Hepatocyte (in vitro differentiated cells): Measurements from ENCODE around the gene VWA7. TPM values are rescaled to one million over a fixed set of nuclear protein-coding genes. Genes with fewer than 3 reads are reported as not detected.

Source experiments
- DNase-seq: peaks from one replicate; pipeline ENCODE4 v3.0.0-alpha.2; 2016; ENCODE audit warnings: low spot score
- H2AFZ ChIP-seq: fragments of 200-600 bp; sonication (generic); 2 replicates; pipeline ENCODE4 v1.6.0; 2016; ENCODE audit warnings: antibody characterized with exemption, mild to moderate bottlenecking
- H3K27ac ChIP-seq: fragments of 200-600 bp; sonication (generic); 2 replicates; pipeline ENCODE4 v1.5.1; 2016; ENCODE audit warnings: mild to moderate bottlenecking
- H3K27me3 ChIP-seq: fragments of 200-600 bp; sonication (generic); 2 replicates; pipeline ENCODE4 v1.6.1; 2016
- H3K36me3 ChIP-seq: fragments of 200-600 bp; sonication (generic); replicated peaks from 2 replicates; pipeline ENCODE4 v1.5.1; 2016; ENCODE audit warnings: low read depth; ENCODE audit not compliant: insufficient read depth
- H3K4me1 ChIP-seq: fragments of 200-600 bp; sonication (generic); 2 replicates; pipeline ENCODE4 v1.5.1; 2016; ENCODE audit warnings: mild to moderate bottlenecking, moderate library complexity; ENCODE audit not compliant: insufficient read depth
- H3K4me2 ChIP-seq: fragments of 200-600 bp; sonication (generic); 2 replicates; pipeline ENCODE4 v1.6.0; 2016
- H3K4me3 ChIP-seq: fragments of 200-600 bp; sonication (generic); 2 replicates; pipeline ENCODE4 v1.5.1; 2016; ENCODE audit warnings: mild to moderate bottlenecking
- H3K79me2 ChIP-seq: fragments of 200-600 bp; sonication (generic); 2 replicates; pipeline ENCODE4 v1.6.0; 2017; ENCODE audit warnings: mild to moderate bottlenecking
- H3K9me2 ChIP-seq: fragments of 200-600 bp; sonication (generic); replicated peaks from 2 replicates; pipeline ENCODE4 v1.6.0; 2017; ENCODE audit warnings: mild to moderate bottlenecking; ENCODE audit not compliant: insufficient read depth
- H3K9me3 ChIP-seq: fragments of 200-600 bp; sonication (generic); 2 replicates; pipeline ENCODE4 v1.5.1; 2016; ENCODE audit warnings: low read depth, mild to moderate bottlenecking
- H4K20me1 ChIP-seq: fragments of 200-600 bp; sonication (generic); 2 replicates; pipeline ENCODE4 v1.6.0; 2016; ENCODE audit warnings: mild to moderate bottlenecking; ENCODE audit not compliant: insufficient read depth, poor library complexity, severe bottlenecking
- CTCF ChIP-seq: fragments of 200-600 bp; sonication (generic); IDR thresholded peaks from 2 replicates; pipeline ENCODE4 v1.5.1; 2016; ENCODE audit warnings: antibody characterized with exemption, mild to moderate bottlenecking; ENCODE audit not compliant: poor library complexity
- EZH2 ChIP-seq: fragments of 200-600 bp; sonication (generic); IDR thresholded peaks from 2 replicates; pipeline ENCODE4 v1.6.1; 2016; ENCODE audit warnings: antibody characterized with exemption, mild to moderate bottlenecking, borderline replicate concordance
- EZH2phosphoT487 ChIP-seq: fragments of 200-600 bp; sonication (generic); IDR thresholded peaks from one replicate; pipeline ENCODE4 v1.6.1; 2018; ENCODE audit warnings: antibody characterized with exemption, mild to moderate bottlenecking, low read depth, moderate library complexity; ENCODE audit not compliant: unreplicated experiment, severe bottlenecking
- WGBS: methylation state at CpG from one replicate; pipeline ENCODE4 v1.1.6; 2016; ENCODE audit warnings: low lambda C conversion rate; ENCODE audit errors: missing lambda C conversion rate; 5-methylcytosine and 5-hydroxymethylcytosine counted together
- polyA plus RNA-seq: library from polyadenylated mRNA; unstranded; fragments of >200 nt; fragmentation: Nextera tagmentation; extraction: Ambion mirVana; gene quantifications from 2 replicates; pipeline ENCODE4 v1.2.1, GENCODE V29; 2016
- total RNA-seq: library from RNA; depleted of rRNA; stranded (reverse); fragments of >200 nt; gene quantifications from 2 replicates; pipeline ENCODE4 v1.2.3, GENCODE V29; 2014

The VWA7 gene
- total and polyA plus RNA-seq, 2 experiments from 2014 or later = 3.4 to 5.2 TPM

- H3K9me3 ChIP-seq = no peaks in the 10 kb centered on the region
- TF ChIP-seq EZH2phosphoT487 (no peak), EZH2 (no peak), CTCF (no peak)
- no peak overlapping the region for H2AFZ ChIP-seq
- no peak for DNase-seq
- H3K27me3 ChIP-seq = no peaks in the 10 kb centered on the region
- no peak overlapping the region for H3K4me3 ChIP-seq
- peak overlapping the region; percentile 48 for H3K4me2 ChIP-seq
- peaks cover 8% of the 10 kb centered on the region for H3K4me1 ChIP-seq
- no peak overlapping the region for H3K27ac ChIP-seq
- H3K36me3 ChIP-seq = no peaks in the 10 kb centered on the region
- no peaks in the 10 kb centered on the region for H3K79me2 ChIP-seq
- H4K20me1 ChIP-seq = no peaks in the 10 kb centered on the region
- 73% methylated on average over 39 of the region's 42 CpGs for WGBS
- no peaks in the 10 kb centered on the region for H3K9me2 ChIP-seq
Measured at GRCh38 chr6:31765910-31766794, 11.0 kb downstream of the VWA7 start.

- H3K27me3 ChIP-seq = no peaks in the 10 kb centered on the region
- no peak overlapping the region for H3K27ac ChIP-seq
- peaks cover 8% of the 10 kb centered on the region for H3K4me1 ChIP-seq
- H4K20me1 ChIP-seq = no peaks in the 10 kb centered on the region
- H3K79me2 ChIP-seq = no peaks in the 10 kb centered on the region
- no peak overlapping the region for H3K4me2 ChIP-seq
- H3K9me2 ChIP-seq = no peaks in the 10 kb centered on the region
- no peak overlapping the region for H3K4me3 ChIP-seq
- no peak overlapping the region for H2AFZ ChIP-seq
- 92% methylated on average over 9 of the region's 9 CpGs for WGBS
- DNase-seq = no peak
- TF ChIP-seq EZH2phosphoT487 (no peak), EZH2 (no peak), CTCF (no peak)
- H3K9me3 ChIP-seq = no peaks in the 10 kb centered on the region
- no peaks in the 10 kb centered on the region for H3K36me3 ChIP-seq
Measured at GRCh38 chr6:31765559-31765909, 11.6 kb downstream of the VWA7 start.

GRCh38 chr6:31764198-31764597, 12.9 kb downstream of the VWA7 start:
- H3K9me2 ChIP-seq = no peaks in the 10 kb centered on the region
- H2AFZ ChIP-seq = no peak overlapping the region
- H3K9me3 ChIP-seq = no peaks in the 10 kb centered on the region
- H3K27me3 ChIP-seq = no peaks in the 10 kb centered on the region
- peaks cover 8% of the 10 kb centered on the region for H3K4me1 ChIP-seq
- no peaks in the 10 kb centered on the region for H4K20me1 ChIP-seq
- no peak overlapping the region for H3K4me3 ChIP-seq
- no peaks in the 10 kb centered on the region for H3K36me3 ChIP-seq
- TF ChIP-seq CTCF = no peak
- no peak for TF ChIP-seq EZH2phosphoT487
- TF ChIP-seq EZH2 = no peak
- 76% methylated on average over 4 of the region's 4 CpGs for WGBS
- no peak overlapping the region for H3K27ac ChIP-seq
- no peak overlapping the region for H3K4me2 ChIP-seq
- no peaks in the 10 kb centered on the region for H3K79me2 ChIP-seq
- DNase-seq = no peak
